Measurements from ENCODE around the gene ARHGAP21.

Gene ARHGAP21

GRCh38 chr10:24723386-24723787, 300 bp downstream of the ARHGAP21 start:
- DNase-seq (ENCODE audit: extremely low read depth in 1 of 2, low read depth in 1 of 2): peak in 1 of 2 donors; percentile 2

- peak; percentile 19 to 23 for DNase-seq (ENCODE audit: extremely low read depth in 1 of 2, low read depth in 1 of 2)
Observed at GRCh38 chr10:24722676-24723385, 856 bp downstream of the ARHGAP21 start.

GRCh38 chr10:24722131-24722675, 1.5 kb downstream of the ARHGAP21 start:
- no peak for DNase-seq (ENCODE audit: extremely low read depth in 1 of 2, low read depth in 1 of 2)

- DNase-seq (ENCODE audit: extremely low read depth in 1 of 2, low read depth in 1 of 2): no peak
Observed at GRCh38 chr10:24721229-24722106, 2.2 kb downstream of the ARHGAP21 start.

GRCh38 chr10:24720096-24720495, 3.6 kb downstream of the ARHGAP21 start:
- DNase-seq (ENCODE audit: extremely low read depth in 1 of 2, low read depth in 1 of 2): no peak

GRCh38 chr10:24718031-24718855, 5.4 kb downstream of the ARHGAP21 start:
- DNase-seq (ENCODE audit: extremely low read depth in 1 of 2, low read depth in 1 of 2): no peak

- DNase-seq (ENCODE audit: extremely low read depth in 1 of 2, low read depth in 1 of 2): no peak
Observed at GRCh38 chr10:24716295-24716694, 7.4 kb downstream of the ARHGAP21 start.

- no peak for DNase-seq (ENCODE audit: extremely low read depth in 1 of 2, low read depth in 1 of 2)
Observed at GRCh38 chr10:24715246-24715769, 8.4 kb downstream of the ARHGAP21 start.

- DNase-seq (ENCODE audit: extremely low read depth in 1 of 2, low read depth in 1 of 2): no peak
Observed at GRCh38 chr10:24713086-24713485, 10.6 kb downstream of the ARHGAP21 start.

GRCh38 chr10:24711465-24711864, 12.2 kb downstream of the ARHGAP21 start:
- DNase-seq (ENCODE audit: extremely low read depth in 1 of 2, low read depth in 1 of 2): no peak

GRCh38 chr10:24708081-24708480, 15.6 kb downstream of the ARHGAP21 start:
- DNase-seq (ENCODE audit: extremely low read depth in 1 of 2, low read depth in 1 of 2): no peak

GRCh38 chr10:24707445-24707844, 16.2 kb downstream of the ARHGAP21 start:
- DNase-seq (ENCODE audit: extremely low read depth in 1 of 2, low read depth in 1 of 2): no peak

GRCh38 chr10:24706479-24707118, 17.1 kb downstream of the ARHGAP21 start:
- no peak for DNase-seq (ENCODE audit: extremely low read depth in 1 of 2, low read depth in 1 of 2)

GRCh38 chr10:24703700-24704099, 20.0 kb downstream of the ARHGAP21 start:
- DNase-seq (ENCODE audit: extremely low read depth in 1 of 2, low read depth in 1 of 2): no peak

- no peak for DNase-seq (ENCODE audit: extremely low read depth in 1 of 2, low read depth in 1 of 2)
Observed at GRCh38 chr10:24701447-24701846, 22.2 kb downstream of the ARHGAP21 start.

GRCh38 chr10:24700948-24701347, 22.7 kb downstream of the ARHGAP21 start:
- no peak for DNase-seq (ENCODE audit: extremely low read depth in 1 of 2, low read depth in 1 of 2)

- DNase-seq (ENCODE audit: extremely low read depth in 1 of 2, low read depth in 1 of 2): no peak
Observed at GRCh38 chr10:24698270-24698669, 25.4 kb downstream of the ARHGAP21 start.

GRCh38 chr10:24697080-24697479, 26.6 kb downstream of the ARHGAP21 start:
- DNase-seq (ENCODE audit: extremely low read depth in 1 of 2, low read depth in 1 of 2): no peak

GRCh38 chr10:24695452-24695851, 28.2 kb downstream of the ARHGAP21 start:
- DNase-seq (ENCODE audit: extremely low read depth in 1 of 2, low read depth in 1 of 2): no peak

GRCh38 chr10:24694086-24694485, 29.6 kb downstream of the ARHGAP21 start:
- DNase-seq (ENCODE audit: extremely low read depth in 1 of 2, low read depth in 1 of 2): no peak

Measured in stimulated activated CD8-positive, alpha-beta memory T cell treated with anti-CD3 and anti-CD28 coated beads, Interleukin-7, amount 100 ng/mL, for 48 hours (primary cell).